ENCODE data around the gene TOMM7. TPM values are rescaled to one million over a fixed set of nuclear protein-coding genes. Genes with fewer than 3 reads are reported as not detected.

TOMM7 gene
- total RNA-seq, 1 donor from 2014 or later = 65.1 TPM

DNA sequence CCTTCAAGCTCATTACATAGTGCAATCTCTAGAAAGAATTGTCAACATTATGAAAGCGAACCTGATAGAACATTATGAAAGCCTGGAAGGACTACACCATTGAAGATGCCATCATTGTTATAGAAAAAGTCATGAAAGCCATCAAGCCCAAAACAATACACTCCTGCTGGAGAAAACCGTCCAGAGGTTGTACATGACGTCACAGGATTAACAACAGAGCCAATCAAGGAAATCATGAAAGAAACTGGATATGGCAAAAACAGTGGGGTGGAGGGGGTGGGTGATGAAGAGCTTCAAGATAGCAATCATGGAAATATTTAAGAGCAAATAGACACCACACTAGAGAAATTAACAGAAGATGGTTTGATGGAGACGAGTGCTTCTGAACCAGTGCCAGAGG lies 45.7 kb downstream of the TOMM7 start:
- no peaks in the 10 kb centered on the region for H3K4me1 ChIP-seq
- H3K36me3 ChIP-seq = no peaks in the 10 kb centered on the region
- no peak overlapping the region for H3K4me3 ChIP-seq
- TF ChIP-seq, protein P1, sequence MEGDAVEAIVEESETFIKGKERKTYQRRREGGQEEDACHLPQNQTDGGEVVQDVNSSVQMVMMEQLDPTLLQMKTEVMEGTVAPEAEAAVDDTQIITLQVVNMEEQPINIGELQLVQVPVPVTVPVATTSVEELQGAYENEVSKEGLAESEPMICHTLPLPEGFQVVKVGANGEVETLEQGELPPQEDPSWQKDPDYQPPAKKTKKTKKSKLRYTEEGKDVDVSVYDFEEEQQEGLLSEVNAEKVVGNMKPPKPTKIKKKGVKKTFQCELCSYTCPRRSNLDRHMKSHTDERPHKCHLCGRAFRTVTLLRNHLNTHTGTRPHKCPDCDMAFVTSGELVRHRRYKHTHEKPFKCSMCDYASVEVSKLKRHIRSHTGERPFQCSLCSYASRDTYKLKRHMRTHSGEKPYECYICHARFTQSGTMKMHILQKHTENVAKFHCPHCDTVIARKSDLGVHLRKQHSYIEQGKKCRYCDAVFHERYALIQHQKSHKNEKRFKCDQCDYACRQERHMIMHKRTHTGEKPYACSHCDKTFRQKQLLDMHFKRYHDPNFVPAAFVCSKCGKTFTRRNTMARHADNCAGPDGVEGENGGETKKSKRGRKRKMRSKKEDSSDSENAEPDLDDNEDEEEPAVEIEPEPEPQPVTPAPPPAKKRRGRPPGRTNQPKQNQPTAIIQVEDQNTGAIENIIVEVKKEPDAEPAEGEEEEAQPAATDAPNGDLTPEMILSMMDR (IDR thresholded peaks at IDR 0.05) = no peak
- no peaks in the 10 kb centered on the region for H3K9me3 ChIP-seq
- intact Hi-C loops (cut with DNase I) = no loop called here
- no peak overlapping the region for H3K27ac ChIP-seq
- DNase-seq (ENCODE audit: low spot score in 2 of 2) = no peak
- H3K27me3 ChIP-seq = no peaks in the 10 kb centered on the region

DNA sequence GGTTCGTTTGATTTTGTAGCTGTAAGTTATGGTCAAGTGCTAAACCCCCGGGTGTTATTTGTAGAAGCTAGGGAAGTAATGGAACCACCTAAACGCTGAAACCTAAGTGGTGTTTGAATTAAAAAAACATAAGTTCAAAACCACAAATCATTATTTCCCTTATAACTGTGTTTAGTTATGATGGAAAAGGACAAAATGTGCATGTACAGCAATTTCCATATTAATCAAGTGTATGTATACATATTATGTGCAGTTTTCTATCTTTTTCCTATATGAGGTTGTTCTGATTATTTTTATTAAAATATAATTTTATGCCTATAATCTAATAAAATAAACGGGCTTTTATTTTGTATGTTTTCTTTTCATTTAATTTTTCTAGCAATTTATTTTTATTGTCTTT lies 49.8 kb downstream of the TOMM7 start:
- no peaks in the 10 kb centered on the region for H3K9me3 ChIP-seq
- H3K27me3 ChIP-seq = no peaks in the 10 kb centered on the region
- H3K4me1 ChIP-seq = no peaks in the 10 kb centered on the region
- intact Hi-C loops (cut with DNase I) = no loop called here
- H3K27ac ChIP-seq = no peak overlapping the region
- H3K4me3 ChIP-seq = no peak overlapping the region
- TF ChIP-seq, protein P1 (IDR thresholded peaks at IDR 0.05) = no peak
- DNase-seq (ENCODE audit: low spot score in 2 of 2) = no peak
- no peaks in the 10 kb centered on the region for H3K36me3 ChIP-seq

DNA sequence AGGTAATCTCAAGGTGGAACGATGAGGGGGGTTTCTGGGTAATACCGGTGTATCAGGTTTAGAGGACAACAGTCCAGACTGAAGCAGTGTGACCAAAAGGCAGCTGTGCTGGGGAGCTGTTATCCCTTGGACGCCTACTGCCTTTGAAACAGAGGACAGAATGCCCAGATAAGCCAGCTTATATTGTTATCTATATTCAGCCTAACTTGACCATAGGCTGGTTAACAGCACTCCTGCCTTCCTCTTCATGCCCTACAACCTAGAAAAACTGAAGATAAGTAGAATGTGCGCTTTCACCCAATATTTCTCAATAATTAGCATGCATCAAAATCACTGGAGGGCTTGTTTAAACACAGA lies 50.8 kb downstream of the TOMM7 start:
- no peaks in the 10 kb centered on the region for H3K36me3 ChIP-seq
- DNase-seq (ENCODE audit: low spot score in 2 of 2) = no peak
- intact Hi-C loops (cut with DNase I) = no loop called here
- H3K4me1 ChIP-seq = no peaks in the 10 kb centered on the region
- H3K27ac ChIP-seq = no peak overlapping the region
- H3K9me3 ChIP-seq = no peaks in the 10 kb centered on the region
- H3K4me3 ChIP-seq = no peak overlapping the region
- TF ChIP-seq, protein P1 (IDR thresholded peaks at IDR 0.05) = no peak
- H3K27me3 ChIP-seq = no peaks in the 10 kb centered on the region

DNA sequence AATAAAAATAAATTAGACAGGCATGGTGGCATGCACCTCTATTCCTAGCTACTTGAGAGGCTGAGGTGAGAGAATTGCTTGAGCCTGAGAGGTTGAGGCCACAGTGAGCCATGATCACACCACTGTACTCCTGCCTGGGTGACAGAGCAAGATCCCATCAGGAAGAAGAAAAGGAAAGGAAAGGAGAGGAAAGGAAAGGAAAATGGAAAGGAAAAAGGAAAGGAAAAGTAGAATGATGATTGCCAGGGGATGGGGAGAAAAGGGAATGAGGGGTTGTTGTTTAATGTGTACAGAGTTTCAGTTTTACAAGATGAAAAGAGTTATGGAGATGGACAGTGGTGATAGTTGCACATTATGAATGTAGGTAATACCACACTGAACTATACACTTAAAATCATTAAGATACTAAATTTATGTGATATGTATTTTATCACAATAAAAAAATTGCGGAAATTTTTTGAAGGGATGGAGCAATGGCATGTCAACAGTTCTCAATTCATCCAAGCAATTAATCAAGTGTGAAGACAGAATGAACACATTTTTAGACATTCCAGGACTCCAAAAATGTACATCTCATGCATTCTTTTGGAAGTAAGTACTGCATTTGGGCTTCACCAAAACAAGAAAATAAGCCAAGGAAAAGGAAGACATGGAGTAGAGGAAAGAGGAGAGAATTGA lies 51.3 kb downstream of the TOMM7 start:
- intact Hi-C loops (cut with DNase I) = no loop called here
- Histone ChIP-seq H3K36me3 (no peaks in the 10 kb centered on the region), H3K4me1 (no peaks in the 10 kb centered on the region), H3K9me3 (no peaks in the 10 kb centered on the region), H3K27me3 (no peaks in the 10 kb centered on the region), H3K4me3 (no peak overlapping the region), H3K27ac (no peak overlapping the region)
- no peak for DNase-seq (ENCODE audit: low spot score in 2 of 2)
- TF ChIP-seq, protein P1 (IDR thresholded peaks at IDR 0.05) = no peak

DNA sequence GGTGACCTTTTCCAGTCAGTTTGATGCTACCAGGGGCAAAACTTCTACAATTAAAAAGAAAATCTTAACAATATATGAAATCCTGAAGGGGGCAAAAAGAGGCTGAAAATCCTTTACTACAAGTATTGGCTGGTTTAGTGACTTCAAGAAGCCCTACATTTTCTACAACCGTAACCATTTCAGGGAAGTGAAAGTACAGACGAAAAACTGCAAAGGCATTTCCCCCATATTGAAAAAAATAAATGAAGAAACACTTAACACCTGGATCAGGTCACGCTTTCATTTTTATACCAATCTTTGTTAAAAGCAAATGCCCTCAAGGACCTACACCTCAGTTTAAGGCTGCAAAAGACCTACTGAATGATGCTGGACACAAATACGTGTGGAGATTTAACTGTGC lies 57.0 kb downstream of the TOMM7 start:
- intact Hi-C loops (cut with DNase I) = no loop called here
- Histone ChIP-seq H3K27me3 (no peaks in the 10 kb centered on the region), H3K27ac (no peak overlapping the region), H3K9me3 (peaks cover 0 to 2% of the 10 kb centered on the region in 2 donors), H3K4me3 (no peak overlapping the region), H3K4me1 (no peaks in the 10 kb centered on the region), H3K36me3 (no peaks in the 10 kb centered on the region)
- no peak for DNase-seq (ENCODE audit: low spot score in 2 of 2)
- TF ChIP-seq, protein P1 (IDR thresholded peaks at IDR 0.05) = no peak

Other genes starting within 250 kb of the TOMM7 start
- 37.3 TPM for gene IL6, start 95.6 kb downstream of the TOMM7 start, total RNA-seq
- 10.9 TPM for gene HYCC1, start 191.3 kb upstream of the TOMM7 start, total RNA-seq

Measured in ascending aorta (tissue), 2 donors.